K562 (cell line): ENCODE data around the gene MCM7. TPM values are rescaled to one million over a fixed set of nuclear protein-coding genes. Genes with fewer than 3 reads are reported as not detected.
A peak's percentile ranks its signal among the peaks of the same experiment; 100 is the strongest.

Source experiments
- ELF2 ChIP-seq: fragments of 250-450 bp; sonication (Bioruptor Pico); IDR thresholded peaks from 2 replicates; pipeline ENCODE4 v1.5.0; 2021; ENCODE audit warnings: mild to moderate bottlenecking
- KDM1A ChIP-seq, 2 experiments: fragments of 450-650 bp; IDR thresholded peaks; 2 replicates each; pipeline ENCODE4 v1.6.1; 2016; ENCODE audit warnings: mild to moderate bottlenecking in 2 of 2
- KDM2B ChIP-seq: fragments of 250-450 bp; sonication (Bioruptor Pico); IDR thresholded peaks from 2 replicates; pipeline ENCODE4 v1.8.0; 2021; ENCODE audit warnings: mild to moderate bottlenecking, moderate library complexity
- KLF1 ChIP-seq: fragments of 450-650 bp; IDR thresholded peaks from 2 replicates; pipeline ENCODE4 v1.6.1; 2016; ENCODE audit warnings: missing genetic modification characterization, missing compliant biosample characterization
- NFIX ChIP-seq: fragments of 250-450 bp; sonication (Bioruptor Pico); IDR thresholded peaks from 2 replicates; pipeline ENCODE4 v1.4.0; 2020; ENCODE audit warnings: low read depth, mild to moderate bottlenecking, moderate library complexity
- PKNOX1 ChIP-seq: fragments of 450-650 bp; IDR thresholded peaks from 2 replicates; pipeline ENCODE4 v1.6.1; 2016
- POLR2B ChIP-seq: fragments of 450-650 bp; IDR thresholded peaks from 2 replicates; pipeline ENCODE4 v1.6.1; 2018; ENCODE audit warnings: low read depth; ENCODE audit not compliant: partially characterized antibody
- PYGO2 ChIP-seq: fragments of 450-650 bp; IDR thresholded peaks from 2 replicates; pipeline ENCODE4 v1.6.1; 2016; ENCODE audit warnings: mild to moderate bottlenecking, missing genetic modification characterization, moderate library complexity, missing compliant biosample characterization
- RBM14 ChIP-seq: fragments of 200-400 bp; formaldehyde crosslinking; IDR thresholded peaks from 2 replicates; pipeline ENCODE4 v1.6.1; 2018; ENCODE audit warnings: low read depth, mild to moderate bottlenecking, low read length, moderate library complexity, borderline replicate concordance; ENCODE audit not compliant: insufficient read depth
- RBM25 ChIP-seq: fragments of 200-400 bp; formaldehyde crosslinking; IDR thresholded peaks from 2 replicates; pipeline ENCODE4 v1.6.1; 2018; ENCODE audit warnings: low read length, low read depth, moderate library complexity; ENCODE audit not compliant: severe bottlenecking
- RFX7 ChIP-seq: fragments of 250-450 bp; sonication (Bioruptor Pico); IDR thresholded peaks from 2 replicates; pipeline ENCODE4 v1.5.1; 2021; ENCODE audit warnings: mild to moderate bottlenecking
- SP2 ChIP-seq: IDR thresholded peaks from 2 replicates; pipeline ENCODE4 v1.6.1; 2011; ENCODE audit warnings: mild to moderate bottlenecking, low read depth, low read length, moderate library complexity; ENCODE audit not compliant: poor library complexity, severe bottlenecking; ENCODE audit errors: extremely low read depth
- TGIF2 ChIP-seq: sonication (generic); formaldehyde crosslinking; IDR thresholded peaks from 2 replicates; pipeline ENCODE4 v1.8.1; 2022; ENCODE audit warnings: mild to moderate bottlenecking, missing genetic modification reagents, moderate library complexity
- TOE1 ChIP-seq, 2 experiments: fragments of 450-650 bp in 1 of 2; sonication (generic) in 1 of 2; formaldehyde crosslinking in 1 of 2; IDR thresholded peaks; 2 replicates each; pipeline versions ENCODE4 v1.7.1 to v1.8.0; 2016 to 2022; ENCODE audit warnings: borderline replicate concordance in 2 of 2, mild to moderate bottlenecking in 2 of 2, antibody characterized with exemption in 1 of 2, inconsistent platforms in 1 of 2, low read depth in 1 of 2, missing genetic modification reagents in 1 of 2, moderate library complexity in 1 of 2
- ZC3H8 ChIP-seq: fragments of 450-650 bp; IDR thresholded peaks from 2 replicates; pipeline ENCODE4 v1.6.1; 2017
- ZNF165 ChIP-seq: fragments of 250-450 bp; sonication (Bioruptor Pico); IDR thresholded peaks from 2 replicates; pipeline ENCODE4 v1.4.0; 2020; ENCODE audit warnings: borderline replicate concordance
- ZNF197 ChIP-seq: fragments of 200-800 bp; sonication (Bioruptor generic); IDR thresholded peaks from 2 replicates; pipeline ENCODE4 v1.6.1; 2016; ENCODE audit warnings: low read depth, missing genetic modification characterization, missing compliant biosample characterization
- ZNF431 ChIP-seq: sonication (generic); formaldehyde crosslinking; IDR thresholded peaks from 2 replicates; pipeline ENCODE4 v1.8.0; 2022; ENCODE audit warnings: mild to moderate bottlenecking, missing genetic modification reagents
- ZNF507 ChIP-seq: conservative IDR thresholded peaks from 2 replicates; pipeline ENCODE4 v1.6.1; 2017; ENCODE audit warnings: missing genetic modification characterization, missing compliant biosample characterization
- ZNF77 ChIP-seq: fragments of 250-450 bp; sonication (Bioruptor Pico); IDR thresholded peaks from 2 replicates; pipeline ENCODE4 v1.5.0; 2020
- polyA plus RNA-seq, 8 experiments: library from polyadenylated mRNA; depleted of rRNA in 4 of 8; stranded (reverse) in 5 of 8; unstranded in 3 of 8; fragments of >200 nt; fragmentation: Nextera tagmentation in 2 of 8; fragmentation: Illumina TruSeq in 1 of 8; extraction: Ambion mirVana in 2 of 8; extraction: Trizol in 1 of 8; gene quantifications; 2 replicates each; pipeline versions ENCODE4 v1.2.1 to v1.2.3, GENCODE V29; 2011 to 2014; ENCODE audit warnings: inconsistent platforms in 1 of 8, missing spikeins in 1 of 8
- total RNA-seq, 7 experiments: library from RNA; depleted of rRNA in 6 of 7; stranded (reverse); fragments of >200 nt in 6 of 7; fragmentation: Illumina TruSeq in 2 of 7; extraction: Trizol in 2 of 7; gene quantifications; 2 replicates each; pipeline versions ENCODE4 v1.2.1 to v1.2.3, GENCODE V29; 2011 to 2021; ENCODE audit warnings: low replicate concordance in 1 of 7
- TF ChIP-seq, protein P1 (sequence below): fragments of 250-450 bp; sonication (Bioruptor Pico); IDR thresholded peaks from 2 replicates; pipeline ENCODE4 v1.9.0; 2021; ENCODE audit warnings: mild to moderate bottlenecking, inconsistent platforms
- TF ChIP-seq, protein P2 (sequence below): fragments of 250-450 bp; sonication (Bioruptor Pico); IDR thresholded peaks from 2 replicates; pipeline ENCODE4 v1.8.0; 2021; ENCODE audit warnings: borderline replicate concordance, mild to moderate bottlenecking, moderate library complexity; ENCODE audit not compliant: poor library complexity, severe bottlenecking

Gene MCM7
- total and polyA plus RNA-seq, 9 of the 15 experiments (the other 6 are each of a cell fraction or from before 2014, with no cell fraction given), result 329 to 856 (median 437) TPM

DNA sequence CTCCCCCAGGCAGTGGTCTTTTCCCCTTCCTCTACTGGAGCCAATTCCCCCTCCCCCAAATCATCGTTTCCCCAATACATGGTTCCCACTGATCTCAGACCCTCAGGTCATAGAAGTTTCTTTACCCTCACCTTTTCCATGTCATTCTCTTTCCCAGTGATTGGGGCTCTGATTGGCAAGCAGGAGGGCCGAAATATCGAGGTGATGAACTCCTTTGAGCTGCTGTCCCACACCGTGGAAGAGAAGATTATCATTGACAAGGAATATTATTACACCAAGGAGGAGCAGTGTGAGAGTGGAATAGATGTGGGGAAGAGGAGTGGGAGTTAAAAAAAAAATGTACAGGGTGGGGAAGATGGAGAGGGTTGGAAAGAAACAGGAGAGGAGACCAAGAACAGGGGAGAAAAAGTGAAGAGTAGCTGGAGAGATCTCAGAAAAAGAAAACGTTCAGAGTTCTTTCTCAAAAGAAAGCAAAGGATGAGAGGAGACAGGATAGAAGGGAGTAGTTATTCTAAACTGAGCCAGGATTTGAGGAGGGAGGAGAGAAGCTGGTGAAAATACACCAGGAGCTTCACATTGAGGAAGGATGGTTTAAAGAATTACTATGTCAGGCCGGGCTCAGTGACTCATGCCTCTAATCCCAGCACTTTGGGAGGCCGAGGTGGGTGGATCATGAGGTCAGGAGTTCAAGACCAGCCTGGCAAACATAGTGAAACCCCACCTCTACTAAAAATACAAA is 11.6 kb downstream of the MCM7 start (continued):
- TF ChIP-seq, protein P1, sequence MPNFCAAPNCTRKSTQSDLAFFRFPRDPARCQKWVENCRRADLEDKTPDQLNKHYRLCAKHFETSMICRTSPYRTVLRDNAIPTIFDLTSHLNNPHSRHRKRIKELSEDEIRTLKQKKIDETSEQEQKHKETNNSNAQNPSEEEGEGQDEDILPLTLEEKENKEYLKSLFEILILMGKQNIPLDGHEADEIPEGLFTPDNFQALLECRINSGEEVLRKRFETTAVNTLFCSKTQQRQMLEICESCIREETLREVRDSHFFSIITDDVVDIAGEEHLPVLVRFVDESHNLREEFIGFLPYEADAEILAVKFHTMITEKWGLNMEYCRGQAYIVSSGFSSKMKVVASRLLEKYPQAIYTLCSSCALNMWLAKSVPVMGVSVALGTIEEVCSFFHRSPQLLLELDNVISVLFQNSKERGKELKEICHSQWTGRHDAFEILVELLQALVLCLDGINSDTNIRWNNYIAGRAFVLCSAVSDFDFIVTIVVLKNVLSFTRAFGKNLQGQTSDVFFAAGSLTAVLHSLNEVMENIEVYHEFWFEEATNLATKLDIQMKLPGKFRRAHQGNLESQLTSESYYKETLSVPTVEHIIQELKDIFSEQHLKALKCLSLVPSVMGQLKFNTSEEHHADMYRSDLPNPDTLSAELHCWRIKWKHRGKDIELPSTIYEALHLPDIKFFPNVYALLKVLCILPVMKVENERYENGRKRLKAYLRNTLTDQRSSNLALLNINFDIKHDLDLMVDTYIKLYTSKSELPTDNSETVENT (CRISPR knock-in tag), result no peak
- TF ChIP-seq KDM2B (CRISPR knock-in tag) (no peak), KLF1 (tag) (no peak), ZNF431 (no peak), ELF2 (CRISPR knock-in tag) (no peak), KDM1A (IDR thresholded peaks at IDR 0.05) (no peak), PYGO2 (tag) (no peak), ZNF507 (tag) (no peak), RBM25 (no peak), PKNOX1 (peak; percentile 23; the same call in 1 of the 2 replicates), TGIF2 (no peak), POLR2B (peak; percentile 19), ZNF197 (CRISPR knock-in tag) (no peak), NFIX (CRISPR knock-in tag) (no peak), ZC3H8 (no peak), ZNF77 (CRISPR knock-in tag) (no peak), RFX7 (CRISPR knock-in tag) (no peak), RBM14 (no peak), ZNF165 (CRISPR knock-in tag) (no peak), TOE1 (IDR thresholded peaks at IDR 0.05; ENCODE audit: borderline replicate concordance) (no peak), TOE1 (CRISPR knock-in tag; IDR thresholded peaks at IDR 0.05; ENCODE audit: borderline replicate concordance, low read depth) (no peak), SP2 (no peak)
- TF ChIP-seq, protein P2, sequence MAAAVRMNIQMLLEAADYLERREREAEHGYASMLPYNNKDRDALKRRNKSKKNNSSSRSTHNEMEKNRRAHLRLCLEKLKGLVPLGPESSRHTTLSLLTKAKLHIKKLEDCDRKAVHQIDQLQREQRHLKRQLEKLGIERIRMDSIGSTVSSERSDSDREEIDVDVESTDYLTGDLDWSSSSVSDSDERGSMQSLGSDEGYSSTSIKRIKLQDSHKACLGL (CRISPR knock-in tag), result no peak
